Fibroblast of lung (primary cell): ENCODE results near the gene DAD1.
"Not testable (repeated sequence)": the region's sequence is repeated elsewhere in the genome, so short reads cannot be mapped to it uniquely, and the experiment has no call there.

ENCODE experiments used
- EZH2 ChIP-seq: IDR thresholded peaks from 2 replicates; pipeline ENCODE4 v1.5.1; 2012; ENCODE audit warnings: low read length, control low read depth, mild to moderate bottlenecking; ENCODE audit errors: missing control alignments
- TF ChIP-seq, protein P1 (sequence below), 2 donors: IDR thresholded peaks in 1 of 2; conservative IDR thresholded peaks in 1 of 2; 1 replicate in 1 of 2; 2 replicates in 1 of 2; pipeline ENCODE4 v1.5.1; 2011 to 2012; ENCODE audit warnings: low read length in 2 of 2, control low read depth in 1 of 2, inconsistent platforms in 1 of 2, low read depth in 1 of 2, mild to moderate bottlenecking in 1 of 2

DNA sequence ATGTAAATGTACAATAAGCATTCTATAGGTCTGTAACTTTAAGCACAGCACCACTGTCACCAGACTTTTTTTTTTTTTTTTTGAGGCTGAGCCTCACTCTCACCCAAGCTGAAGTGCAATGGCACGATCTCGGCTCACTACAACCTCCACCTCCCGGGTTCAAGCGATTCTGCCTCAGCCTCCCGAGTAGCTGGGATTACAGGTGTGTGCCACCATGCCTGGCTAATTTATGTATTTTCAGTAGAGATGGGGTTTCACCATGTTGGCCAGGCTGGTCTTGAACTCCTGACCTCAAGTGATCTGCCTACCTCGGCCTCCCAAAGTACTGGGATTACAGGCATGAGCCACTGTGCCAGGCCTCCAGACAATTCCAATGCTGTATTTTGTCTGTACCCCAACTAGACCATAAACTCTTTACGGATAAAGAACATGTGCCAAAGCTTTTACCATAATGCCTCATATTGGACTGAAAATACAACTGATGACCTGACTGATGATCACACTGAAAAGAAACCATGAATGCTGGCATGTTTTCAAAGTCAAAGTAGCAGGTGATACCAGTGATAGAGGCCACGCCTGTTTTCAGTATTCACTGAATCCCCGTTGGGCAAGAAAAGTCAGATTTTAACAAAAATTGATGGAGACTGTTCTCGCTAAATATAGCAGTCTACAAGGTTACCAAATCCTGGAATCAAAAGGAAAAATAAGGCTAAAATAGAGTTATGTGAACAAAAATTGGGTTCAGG is 1.2 kb downstream of the DAD1 start:
- TF ChIP-seq, protein P1, sequence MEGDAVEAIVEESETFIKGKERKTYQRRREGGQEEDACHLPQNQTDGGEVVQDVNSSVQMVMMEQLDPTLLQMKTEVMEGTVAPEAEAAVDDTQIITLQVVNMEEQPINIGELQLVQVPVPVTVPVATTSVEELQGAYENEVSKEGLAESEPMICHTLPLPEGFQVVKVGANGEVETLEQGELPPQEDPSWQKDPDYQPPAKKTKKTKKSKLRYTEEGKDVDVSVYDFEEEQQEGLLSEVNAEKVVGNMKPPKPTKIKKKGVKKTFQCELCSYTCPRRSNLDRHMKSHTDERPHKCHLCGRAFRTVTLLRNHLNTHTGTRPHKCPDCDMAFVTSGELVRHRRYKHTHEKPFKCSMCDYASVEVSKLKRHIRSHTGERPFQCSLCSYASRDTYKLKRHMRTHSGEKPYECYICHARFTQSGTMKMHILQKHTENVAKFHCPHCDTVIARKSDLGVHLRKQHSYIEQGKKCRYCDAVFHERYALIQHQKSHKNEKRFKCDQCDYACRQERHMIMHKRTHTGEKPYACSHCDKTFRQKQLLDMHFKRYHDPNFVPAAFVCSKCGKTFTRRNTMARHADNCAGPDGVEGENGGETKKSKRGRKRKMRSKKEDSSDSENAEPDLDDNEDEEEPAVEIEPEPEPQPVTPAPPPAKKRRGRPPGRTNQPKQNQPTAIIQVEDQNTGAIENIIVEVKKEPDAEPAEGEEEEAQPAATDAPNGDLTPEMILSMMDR (conservative IDR thresholded peaks at IDR 0.05 in 1 of 2, IDR thresholded peaks at IDR 0.05 in 1 of 2; ENCODE audit: low read depth in 1 of 2, low read length in 2 of 2) = not testable (repeated sequence)
- TF ChIP-seq EZH2 = not testable (repeated sequence)
